ENCODE data around the gene PLOD3.

PLOD3 gene

GRCh38 chr7:101238226-101239182 is 21.1 kb upstream of the PLOD3 start:
- no peak for DNase-seq (ENCODE audit: low spot score)

GRCh38 chr7:101237206-101238067 is 20.1 kb upstream of the PLOD3 start, which contains the start of gene CLDN15:
Gene CLDN15, minus strand, starts transcription at chr7:101237802. Its CDS starts 221 bp downstream, at chr7:101237581.
- no peak for DNase-seq (ENCODE audit: low spot score)

- no peak for DNase-seq (ENCODE audit: low spot score)
Measured at GRCh38 chr7:101236292-101236835, 19.0 kb upstream of the PLOD3 start.

GRCh38 chr7:101235522-101235921 is 18.1 kb upstream of the PLOD3 start:
- DNase-seq (ENCODE audit: low spot score): no peak

GRCh38 chr7:101235050-101235449 is 17.7 kb upstream of the PLOD3 start:
- peak; percentile 34 for DNase-seq (ENCODE audit: low spot score)

GRCh38 chr7:101234636-101235035 is 17.3 kb upstream of the PLOD3 start:
- no peak for DNase-seq (ENCODE audit: low spot score)

GRCh38 chr7:101233907-101234547 is 16.6 kb upstream of the PLOD3 start:
- DNase-seq (ENCODE audit: low spot score): no peak

GRCh38 chr7:101232141-101232850 is 14.9 kb upstream of the PLOD3 start:
- DNase-seq (ENCODE audit: low spot score): peak; percentile 33

GRCh38 chr7:101231644-101232043 is 14.3 kb upstream of the PLOD3 start:
- no peak for DNase-seq (ENCODE audit: low spot score)

- peak; percentile 40 for DNase-seq (ENCODE audit: low spot score)
Measured at GRCh38 chr7:101226721-101227120, 9.3 kb upstream of the PLOD3 start.

GRCh38 chr7:101225650-101226049 is 8.3 kb upstream of the PLOD3 start:
- DNase-seq (ENCODE audit: low spot score): no peak

- DNase-seq (ENCODE audit: low spot score): no peak
Measured at GRCh38 chr7:101223528-101223927, 6.1 kb upstream of the PLOD3 start.

GRCh38 chr7:101222275-101222830 is 5.0 kb upstream of the PLOD3 start:
- DNase-seq (ENCODE audit: low spot score): no peak

GRCh38 chr7:101220295-101220694 is 2.9 kb upstream of the PLOD3 start:
- no peak for DNase-seq (ENCODE audit: low spot score)

GRCh38 chr7:101218236-101219125 is 1.1 kb upstream of the PLOD3 start:
- DNase-seq (ENCODE audit: low spot score): no peak

GRCh38 chr7:101216860-101217387 is 457 bp downstream of the PLOD3 start:
- no peak for DNase-seq (ENCODE audit: low spot score)

GRCh38 chr7:101216001-101216859 is 1.2 kb downstream of the PLOD3 start:
- DNase-seq (ENCODE audit: low spot score): no peak

- no peak for DNase-seq (ENCODE audit: low spot score)
Measured at GRCh38 chr7:101212014-101212413, 5.4 kb downstream of the PLOD3 start.

GRCh38 chr7:101211501-101211900 is 5.9 kb downstream of the PLOD3 start:
- DNase-seq (ENCODE audit: low spot score): no peak

Data from cerebellar cortex (tissue), 1 donor.